ENCODE results near the gene EIF3L. TPM values are rescaled to one million over a fixed set of nuclear protein-coding genes. Genes with fewer than 3 reads are reported as not detected.

Gene EIF3L
- polyA plus RNA-seq, 3 donors: 209 to 503 (median 246) TPM

GRCh38 chr22:37931893-37932389, 82.7 kb downstream of the EIF3L start:
- no peaks in the 10 kb centered on the region for H3K9me3 Mint-ChIP-seq
- intact Hi-C loops (cut with micrococcal nuclease): loop anchor here in 1 of 2 donors (5.0 kb wide), 1 partner anchor 40 kb away; no protein-coding TSS in a partner anchor
- no peaks in the 10 kb centered on the region for H3K27me3 ChIP-seq (ENCODE audit: control insufficient read depth in 2 of 2, insufficient read depth in 2 of 2, low read length in 2 of 2)
- H4K20me1 ChIP-seq (ENCODE audit: insufficient read depth, low read length): no peaks in the 10 kb centered on the region
- no peak overlapping the region for H3K4me2 ChIP-seq (replicated peaks; ENCODE audit: extremely low read depth, low read length, poor library complexity, severe bottlenecking)
- WGBS (ENCODE audit: insufficient coverage): 98% methylated on average over 6 of the region's 6 CpGs
- H2AFZ ChIP-seq (ENCODE audit: insufficient read depth, low read depth, low read length, poor library complexity, severe bottlenecking): no peak overlapping the region
- no peak for DNase-seq
- H3K27ac ChIP-seq (ENCODE audit: low read depth in 1 of 2, low read length in 2 of 2): no peak overlapping the region
- no peak overlapping the region for H3K4me3 ChIP-seq (replicated peaks in 1 of 3; ENCODE audit: low read depth in 2 of 3, low read length in 3 of 3)
- H3K4me1 Mint-ChIP-seq: peaks cover 10% of the 10 kb centered on the region
- no peak overlapping the region for H3K9ac ChIP-seq (ENCODE audit: insufficient read depth, low read length, poor library complexity, severe bottlenecking)
- TF ChIP-seq, protein P1, sequence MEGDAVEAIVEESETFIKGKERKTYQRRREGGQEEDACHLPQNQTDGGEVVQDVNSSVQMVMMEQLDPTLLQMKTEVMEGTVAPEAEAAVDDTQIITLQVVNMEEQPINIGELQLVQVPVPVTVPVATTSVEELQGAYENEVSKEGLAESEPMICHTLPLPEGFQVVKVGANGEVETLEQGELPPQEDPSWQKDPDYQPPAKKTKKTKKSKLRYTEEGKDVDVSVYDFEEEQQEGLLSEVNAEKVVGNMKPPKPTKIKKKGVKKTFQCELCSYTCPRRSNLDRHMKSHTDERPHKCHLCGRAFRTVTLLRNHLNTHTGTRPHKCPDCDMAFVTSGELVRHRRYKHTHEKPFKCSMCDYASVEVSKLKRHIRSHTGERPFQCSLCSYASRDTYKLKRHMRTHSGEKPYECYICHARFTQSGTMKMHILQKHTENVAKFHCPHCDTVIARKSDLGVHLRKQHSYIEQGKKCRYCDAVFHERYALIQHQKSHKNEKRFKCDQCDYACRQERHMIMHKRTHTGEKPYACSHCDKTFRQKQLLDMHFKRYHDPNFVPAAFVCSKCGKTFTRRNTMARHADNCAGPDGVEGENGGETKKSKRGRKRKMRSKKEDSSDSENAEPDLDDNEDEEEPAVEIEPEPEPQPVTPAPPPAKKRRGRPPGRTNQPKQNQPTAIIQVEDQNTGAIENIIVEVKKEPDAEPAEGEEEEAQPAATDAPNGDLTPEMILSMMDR (IDR thresholded peaks at IDR 0.05): no peak
- no peaks in the 10 kb centered on the region for H3K9me3 ChIP-seq (replicated peaks in 1 of 2; ENCODE audit: control insufficient read depth in 1 of 2, insufficient read depth in 1 of 2, low read length in 2 of 2)
- H3K27me3 Mint-ChIP-seq (ENCODE audit: low read depth in 3 of 3): peaks cover 0 to 3% (median 0%) of the 10 kb centered on the region in 3 donors
- peaks cover 41 to 56% of the 10 kb centered on the region in 2 donors for H3K36me3 Mint-ChIP-seq
- peaks cover 6 to 8% of the 10 kb centered on the region in 2 donors for H3K4me1 ChIP-seq (ENCODE audit: control insufficient read depth in 1 of 2, insufficient read depth in 2 of 2, low read length in 2 of 2)
- no peak overlapping the region for H3K27ac Mint-ChIP-seq
- no peak overlapping the region for H3K4me3 Mint-ChIP-seq
- H3K79me2 ChIP-seq (ENCODE audit: insufficient read depth, low read length): no peaks in the 10 kb centered on the region
- H3K36me3 ChIP-seq (replicated peaks in 1 of 2; ENCODE audit: control insufficient read depth in 1 of 2, insufficient read depth in 2 of 2, low read length in 2 of 2): peaks cover 32% of the 10 kb centered on the region in 2 donors

GRCh38 chr22:37932401-37932800, 83.2 kb downstream of the EIF3L start:
- no peak overlapping the region for H3K4me3 ChIP-seq (replicated peaks in 1 of 3; ENCODE audit: low read depth in 2 of 3, low read length in 3 of 3)
- Mint-ChIP-seq H3K27me3 (ENCODE audit: low read depth in 3 of 3) (peaks cover 0 to 3% (median 0%) of the 10 kb centered on the region in 3 donors), H3K4me1 (peaks cover 10% of the 10 kb centered on the region), H3K9me3 (no peaks in the 10 kb centered on the region), H3K27ac (peak overlapping the region in 1 of 7 donors; percentile 7), H3K4me3 (no peak overlapping the region), H3K36me3 (peaks cover 39 to 56% of the 10 kb centered on the region in 2 donors)
- no peaks in the 10 kb centered on the region for H3K9me3 ChIP-seq (replicated peaks in 1 of 2; ENCODE audit: control insufficient read depth in 1 of 2, insufficient read depth in 1 of 2, low read length in 2 of 2)
- H3K4me1 ChIP-seq (ENCODE audit: control insufficient read depth in 1 of 2, insufficient read depth in 2 of 2, low read length in 2 of 2): peaks cover 6 to 8% of the 10 kb centered on the region in 2 donors
- no peak for DNase-seq
- no peaks in the 10 kb centered on the region for H4K20me1 ChIP-seq (ENCODE audit: insufficient read depth, low read length)
- intact Hi-C loops (cut with micrococcal nuclease): loop anchor here in 1 of 2 donors (5.0 kb wide), 1 partner anchor 40 kb away; no protein-coding TSS in a partner anchor
- H3K9ac ChIP-seq (ENCODE audit: insufficient read depth, low read length, poor library complexity, severe bottlenecking): no peak overlapping the region
- H3K27ac ChIP-seq (ENCODE audit: low read depth in 1 of 2, low read length in 2 of 2): no peak overlapping the region
- H2AFZ ChIP-seq (ENCODE audit: insufficient read depth, low read depth, low read length, poor library complexity, severe bottlenecking): no peak overlapping the region
- TF ChIP-seq, protein P1 (IDR thresholded peaks at IDR 0.05): no peak
- no peaks in the 10 kb centered on the region for H3K79me2 ChIP-seq (ENCODE audit: insufficient read depth, low read length)
- peaks cover 29 to 31% of the 10 kb centered on the region in 2 donors for H3K36me3 ChIP-seq (replicated peaks in 1 of 2; ENCODE audit: control insufficient read depth in 1 of 2, insufficient read depth in 2 of 2, low read length in 2 of 2)
- H3K27me3 ChIP-seq (ENCODE audit: control insufficient read depth in 2 of 2, insufficient read depth in 2 of 2, low read length in 2 of 2): no peaks in the 10 kb centered on the region
- H3K4me2 ChIP-seq (replicated peaks; ENCODE audit: extremely low read depth, low read length, poor library complexity, severe bottlenecking): no peak overlapping the region
- 97% methylated on average over 10 of the region's 10 CpGs for WGBS (ENCODE audit: insufficient coverage)
